Keratinocyte (primary cell): Measurements from ENCODE around the gene APBB1IP.

Source experiments
- CTCF ChIP-seq, 3 experiments: IDR thresholded peaks in 1 of 3; conservative IDR thresholded peaks in 1 of 3; optimal IDR thresholded peaks in 1 of 3; 2 replicates in 2 of 3; 3 replicates in 1 of 3; pipeline versions ENCODE3 to v1.5.1; 2011; ENCODE audit warnings: low read length in 3 of 3, mild to moderate bottlenecking in 3 of 3, moderate library complexity in 2 of 3, control low read depth in 1 of 3, inconsistent platforms in 1 of 3; ENCODE audit not compliant: insufficient read depth in 2 of 3; ENCODE audit errors: extremely low read depth in 1 of 3
- EZH2 ChIP-seq: IDR thresholded peaks from one replicate; pipeline ENCODE4 v1.6.1; 2012; ENCODE audit warnings: inconsistent platforms, mild to moderate bottlenecking, low read length, moderate library complexity

GRCh38 chr10:26446258-26446657 is 8.1 kb downstream of the APBB1IP start:
- TF ChIP-seq CTCF (optimal IDR thresholded peaks at IDR 0.05 in 1 of 3, IDR thresholded peaks at IDR 0.05 in 1 of 3, conservative IDR thresholded peaks at IDR 0.05 in 1 of 3; ENCODE audit: extremely low read depth in 1 of 3, insufficient read depth in 2 of 3, low read length in 3 of 3): no peak
- TF ChIP-seq EZH2: no peak
